GM21528 (cell line): ENCODE results near the gene MRGPRE.

ENCODE experiments used
- ATAC-seq: cut with Tn5 transposase; IDR thresholded peaks from one replicate; pipeline ENCODE4 v1.9.1; 2021; ENCODE audit warnings: mild to moderate bottlenecking, moderate library complexity; ENCODE audit not compliant: unreplicated experiment, low FRiP score

MRGPRE gene

DNA sequence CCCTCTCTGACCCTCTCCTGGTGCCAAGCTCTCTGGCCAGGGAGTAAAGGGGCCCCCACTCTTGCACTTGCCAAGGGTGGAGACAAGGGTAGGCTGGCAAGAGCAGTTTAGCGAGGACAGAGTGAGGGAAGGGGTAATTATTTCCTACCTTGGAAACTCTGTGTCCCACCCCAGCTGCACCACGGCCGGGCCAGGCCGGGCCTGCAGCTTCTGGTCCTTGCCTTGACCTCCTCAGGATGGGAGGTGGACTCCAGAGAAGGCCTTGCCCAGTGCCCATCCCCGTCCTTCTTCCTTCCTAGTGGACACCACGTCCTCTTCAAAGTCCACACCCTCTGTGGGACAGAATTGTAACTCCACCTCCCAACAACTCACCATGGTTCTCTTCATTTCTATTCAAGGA is 48.7 kb downstream of the MRGPRE start:
- ATAC-seq, result no peak

DNA sequence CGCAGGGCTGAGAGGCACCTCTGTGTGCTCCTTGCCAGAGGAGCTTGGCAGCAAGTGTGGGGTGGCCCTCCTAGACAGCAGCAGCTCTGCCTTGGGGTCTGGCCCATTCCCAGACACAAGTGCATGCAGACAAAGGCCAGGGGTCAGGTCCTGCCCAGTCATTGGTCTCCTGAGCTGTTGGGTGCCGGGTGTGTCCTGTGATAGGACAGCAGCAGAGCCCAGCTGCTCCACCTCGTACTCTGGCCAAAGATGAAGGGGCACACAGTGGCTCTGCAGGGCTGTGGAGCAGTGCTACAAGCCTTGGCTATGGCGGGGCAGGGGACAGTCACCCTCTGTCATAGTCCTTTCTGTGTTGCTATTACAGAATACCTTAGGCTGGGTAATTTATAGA is 49.8 kb downstream of the MRGPRE start:
- no peak for ATAC-seq

DNA sequence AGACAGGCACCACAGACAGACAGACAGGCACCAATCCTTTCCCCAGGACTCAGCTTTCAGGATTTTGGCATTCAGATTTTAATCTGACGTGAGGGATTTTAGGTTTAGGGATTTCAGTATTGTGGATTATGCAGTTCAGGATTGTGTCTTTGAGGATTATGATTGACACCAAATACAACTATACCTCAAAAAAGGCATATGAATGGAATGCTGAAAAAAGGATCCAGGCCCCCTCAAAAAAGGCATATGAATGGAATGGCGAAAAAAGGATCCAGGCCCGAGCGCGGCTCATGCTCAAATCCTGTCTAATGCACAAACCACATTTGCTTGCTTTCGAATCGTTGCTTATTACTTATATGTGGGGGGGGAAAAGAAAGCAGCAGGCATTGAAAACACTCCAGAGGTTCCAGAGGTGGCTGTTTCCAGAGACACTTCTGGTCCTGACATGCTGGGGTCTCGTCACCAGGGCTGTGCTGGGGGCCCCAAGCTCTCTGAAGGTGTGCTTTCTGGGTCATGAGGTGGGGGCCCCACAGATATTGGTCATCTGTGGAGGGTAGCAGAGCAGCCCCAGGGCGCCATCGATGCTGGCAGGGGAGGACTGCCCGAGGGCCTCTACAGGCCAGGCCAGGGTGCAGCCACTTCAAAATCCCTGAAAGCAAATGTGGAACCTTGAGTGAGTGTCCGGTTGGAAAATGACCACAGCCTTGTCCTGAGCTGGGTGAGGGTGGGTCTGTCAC is 50.3 kb downstream of the MRGPRE start:
- ATAC-seq, result no peak

DNA sequence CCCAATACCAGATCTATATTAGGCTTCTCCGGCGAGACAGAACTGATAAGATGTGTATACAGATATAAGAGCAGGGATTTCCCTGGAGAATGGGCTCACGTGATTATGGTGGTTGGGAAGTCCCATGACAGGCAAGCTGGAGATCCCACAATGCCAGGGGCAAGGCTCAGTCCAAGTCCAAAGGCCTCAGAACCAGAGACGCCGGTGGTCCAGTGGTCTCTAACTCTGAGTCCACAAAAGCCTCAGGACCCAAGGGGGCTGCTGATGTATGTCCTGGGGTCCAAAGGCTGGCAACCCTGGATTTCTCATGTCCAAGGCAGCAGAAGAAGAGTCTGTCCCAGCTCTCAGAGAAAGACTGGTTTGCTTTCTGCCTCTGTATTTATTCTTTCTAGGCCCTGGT is 51.3 kb downstream of the MRGPRE start:
- ATAC-seq, result no peak

DNA sequence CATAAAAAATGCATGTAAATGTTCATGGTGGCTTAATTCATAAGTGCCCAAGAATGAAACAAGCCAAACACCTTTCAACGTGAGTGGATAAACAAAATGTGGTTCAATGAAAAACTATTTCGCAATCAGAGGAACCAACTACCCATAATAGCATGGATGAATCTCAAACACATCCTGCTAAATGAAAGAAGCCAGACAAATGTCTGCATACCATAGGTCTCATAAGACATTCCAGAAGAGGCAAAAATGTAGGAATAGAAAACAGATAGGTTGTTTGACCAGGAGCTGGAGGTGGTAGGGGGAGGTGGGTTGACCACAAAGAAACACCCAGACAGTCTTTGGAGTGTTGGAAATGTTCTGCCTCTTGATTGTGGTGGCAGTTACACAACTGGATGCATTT is 53.9 kb downstream of the MRGPRE start:
- ATAC-seq, result no peak

DNA sequence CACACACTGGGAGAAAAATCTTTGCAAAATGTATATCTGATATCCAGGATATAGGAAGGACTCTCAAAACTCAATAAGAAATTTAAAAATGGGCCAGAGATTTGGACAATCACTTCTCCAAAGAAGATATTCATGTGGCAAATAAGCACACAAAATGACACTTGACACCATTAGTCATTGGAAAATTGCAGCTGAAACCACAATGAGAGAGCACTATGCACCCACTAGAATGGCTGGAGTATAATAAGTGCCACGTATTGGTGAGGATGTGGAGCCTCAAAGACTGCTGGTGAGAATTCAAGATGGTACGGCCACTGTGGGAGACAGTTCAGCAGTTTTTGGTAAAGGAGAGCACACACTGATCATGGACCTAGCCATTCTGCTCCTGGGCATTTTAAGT is 54.3 kb downstream of the MRGPRE start:
- no peak for ATAC-seq
